Measurements from ENCODE around the gene RTN1. TPM values are rescaled to one million over a fixed set of nuclear protein-coding genes. Genes with fewer than 3 reads are reported as not detected.
"Not testable (repeated sequence)": the region's sequence is repeated elsewhere in the genome, so short reads cannot be mapped to it uniquely, and the experiment has no call there.

Gene RTN1
- total RNA-seq, 1 experiment from 2014 or later, result 0.05 TPM

- in situ Hi-C loops (cut with HindIII; ENCODE audit: low pct_unique_long_range_greater_than_20kb, low sequenced_read_pairs) (no loop called here), intact Hi-C loops (cut with micrococcal nuclease; ENCODE audit: unreplicated experiment) (no loop called here)
- Histone ChIP-seq H3K36me3 (ENCODE audit: control insufficient read depth, insufficient read depth, low read length) (no peaks in the 10 kb centered on the region), H3K9me3 (ENCODE audit: control insufficient read depth, insufficient read depth, low read depth, low read length) (no peaks in the 10 kb centered on the region), H3K4me1 (ENCODE audit: control insufficient read depth, insufficient read depth, low read length) (no peaks in the 10 kb centered on the region), H3K27ac (ENCODE audit: low read length) (no peak overlapping the region), H3K27me3 (ENCODE audit: control insufficient read depth, insufficient read depth, low read length) (no peaks in the 10 kb centered on the region), H3K4me3 (ENCODE audit: low read depth in 2 of 2, low read length in 2 of 2) (no peak overlapping the region)
- CTCF ChIA-PET, result no interaction called here
- no TSS peak for BruUV-seq (replicated peaks)
- POLR2A ChIA-PET, result no interaction called here
- TF ChIP-seq TCF7L2 (IDR thresholded peaks at IDR 0.05; ENCODE audit: low read depth, low read length), result no peak
- TF ChIP-seq REST (IDR thresholded peaks at IDR 0.05; ENCODE audit: insufficient read depth in 1 of 2, low read depth in 2 of 2, low read length in 1 of 2), result no peak
- ATAC-seq (no peak), DNase-seq (ENCODE audit: low read depth, low spot score) (no peak)
These were observed 214.1 kb downstream of the RTN1 start for GRCh38 chr14:59656473-59656872.

- H3K4me1 ChIP-seq (ENCODE audit: control insufficient read depth, insufficient read depth, low read length); H3K4me3 ChIP-seq (ENCODE audit: low read depth in 2 of 2, low read length in 2 of 2); H3K9me3 ChIP-seq (ENCODE audit: control insufficient read depth, insufficient read depth, low read depth, low read length); CTCF ChIA-PET; DNase-seq (ENCODE audit: low read depth, low spot score); POLR2A ChIA-PET; ATAC-seq; in situ Hi-C loops (cut with HindIII; ENCODE audit: low pct_unique_long_range_greater_than_20kb, low sequenced_read_pairs); H3K36me3 ChIP-seq (ENCODE audit: control insufficient read depth, insufficient read depth, low read length); H3K27me3 ChIP-seq (ENCODE audit: control insufficient read depth, insufficient read depth, low read length); intact Hi-C loops (cut with micrococcal nuclease; ENCODE audit: unreplicated experiment); BruUV-seq (replicated peaks); H3K27ac ChIP-seq (ENCODE audit: low read length): not testable (repeated sequence)
These were observed 216.4 kb downstream of the RTN1 start for GRCh38 chr14:59654131-59654530.

- in situ Hi-C loops (cut with HindIII; ENCODE audit: low pct_unique_long_range_greater_than_20kb, low sequenced_read_pairs); H3K36me3 ChIP-seq (ENCODE audit: control insufficient read depth, insufficient read depth, low read length); H3K27ac ChIP-seq (ENCODE audit: low read length); H3K27me3 ChIP-seq (ENCODE audit: control insufficient read depth, insufficient read depth, low read length); BruUV-seq (replicated peaks); H3K4me3 ChIP-seq (ENCODE audit: low read depth in 2 of 2, low read length in 2 of 2); CTCF ChIA-PET; POLR2A ChIA-PET; ATAC-seq; intact Hi-C loops (cut with micrococcal nuclease; ENCODE audit: unreplicated experiment); H3K4me1 ChIP-seq (ENCODE audit: control insufficient read depth, insufficient read depth, low read length); H3K9me3 ChIP-seq (ENCODE audit: control insufficient read depth, insufficient read depth, low read depth, low read length); DNase-seq (ENCODE audit: low read depth, low spot score): not testable (repeated sequence)
These were observed 223.7 kb downstream of the RTN1 start for GRCh38 chr14:59646832-59647231.

- intact Hi-C loops (cut with micrococcal nuclease; ENCODE audit: unreplicated experiment) (no loop called here), in situ Hi-C loops (cut with HindIII; ENCODE audit: low pct_unique_long_range_greater_than_20kb, low sequenced_read_pairs) (no loop called here)
- H3K27ac ChIP-seq (ENCODE audit: low read length), result no peak overlapping the region
- no peaks in the 10 kb centered on the region for H3K4me1 ChIP-seq (ENCODE audit: control insufficient read depth, insufficient read depth, low read length)
- TF ChIP-seq TCF7L2 (IDR thresholded peaks at IDR 0.05; ENCODE audit: low read depth, low read length) (no peak), CTCF (IDR thresholded peaks at IDR 0.05) (no peak), SIN3A (IDR thresholded peaks at IDR 0.05; ENCODE audit: borderline replicate concordance, insufficient read depth, low read depth, low read length) (no peak), POLR2AphosphoS5 (IDR thresholded peaks at IDR 0.05; ENCODE audit: low read depth, low read length) (no peak), REST (IDR thresholded peaks at IDR 0.05; ENCODE audit: insufficient read depth in 1 of 2, low read depth in 2 of 2, low read length in 1 of 2) (no peak)
- ChIA-PET POLR2A (no interaction called here), CTCF (no interaction called here)
- no TSS peak for BruUV-seq (replicated peaks)
- H3K27me3 ChIP-seq (ENCODE audit: control insufficient read depth, insufficient read depth, low read length), result no peaks in the 10 kb centered on the region
- ATAC-seq, result no peak
- H3K9me3 ChIP-seq (ENCODE audit: control insufficient read depth, insufficient read depth, low read depth, low read length), result no peaks in the 10 kb centered on the region
- no peak for DNase-seq (ENCODE audit: low read depth, low spot score)
- no peaks in the 10 kb centered on the region for H3K36me3 ChIP-seq (ENCODE audit: control insufficient read depth, insufficient read depth, low read length)
- no peak overlapping the region for H3K4me3 ChIP-seq (ENCODE audit: low read depth in 2 of 2, low read length in 2 of 2)
These were observed 231.7 kb downstream of the RTN1 start for GRCh38 chr14:59638885-59639284.

Data from Panc1 (cell line).